MM.1S (cell line): Measurements from ENCODE around the gene PAFAH1B2.

ENCODE experiments used
- EZH2 ChIP-seq: fragments of 300-600 bp; sonication (generic); optimal IDR thresholded peaks from 2 replicates; pipeline ENCODE3; 2017; ENCODE audit warnings: low read depth, mild to moderate bottlenecking, antibody characterized with exemption, low read length, mixed read lengths
- EZH2phosphoT487 ChIP-seq: fragments of 300-600 bp; sonication (generic); IDR thresholded peaks from 2 replicates; pipeline ENCODE4 v1.6.1; 2018; ENCODE audit warnings: antibody characterized with exemption, low read length
- TF ChIP-seq, protein P1 (sequence below): fragments of 300-600 bp; sonication (generic); IDR thresholded peaks from 2 replicates; pipeline ENCODE4 v1.5.1; 2016; ENCODE audit warnings: antibody characterized with exemption, low read length, mixed read lengths

DNA sequence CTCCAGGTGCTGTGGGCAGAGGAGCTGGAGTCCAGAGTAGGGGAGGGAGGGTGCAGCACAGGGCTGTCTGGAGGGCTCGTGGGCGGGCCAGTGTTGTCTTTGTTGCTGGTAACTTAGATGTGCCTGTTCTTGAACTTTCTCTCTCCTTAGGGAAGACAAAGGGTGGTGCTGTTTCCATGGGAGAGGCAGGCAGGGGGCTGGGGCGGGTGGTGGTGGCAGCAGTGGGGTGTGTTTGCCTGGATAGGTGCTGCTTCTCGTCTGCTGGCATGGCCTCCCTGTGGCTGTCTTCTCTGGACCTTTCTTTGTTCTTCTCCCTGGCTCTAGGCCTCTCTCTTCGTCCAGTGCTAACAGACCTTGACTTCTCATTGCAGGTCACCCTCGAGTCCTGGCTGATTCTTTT, 42.9 kb downstream of the PAFAH1B2 start:
- TF ChIP-seq, protein P1, sequence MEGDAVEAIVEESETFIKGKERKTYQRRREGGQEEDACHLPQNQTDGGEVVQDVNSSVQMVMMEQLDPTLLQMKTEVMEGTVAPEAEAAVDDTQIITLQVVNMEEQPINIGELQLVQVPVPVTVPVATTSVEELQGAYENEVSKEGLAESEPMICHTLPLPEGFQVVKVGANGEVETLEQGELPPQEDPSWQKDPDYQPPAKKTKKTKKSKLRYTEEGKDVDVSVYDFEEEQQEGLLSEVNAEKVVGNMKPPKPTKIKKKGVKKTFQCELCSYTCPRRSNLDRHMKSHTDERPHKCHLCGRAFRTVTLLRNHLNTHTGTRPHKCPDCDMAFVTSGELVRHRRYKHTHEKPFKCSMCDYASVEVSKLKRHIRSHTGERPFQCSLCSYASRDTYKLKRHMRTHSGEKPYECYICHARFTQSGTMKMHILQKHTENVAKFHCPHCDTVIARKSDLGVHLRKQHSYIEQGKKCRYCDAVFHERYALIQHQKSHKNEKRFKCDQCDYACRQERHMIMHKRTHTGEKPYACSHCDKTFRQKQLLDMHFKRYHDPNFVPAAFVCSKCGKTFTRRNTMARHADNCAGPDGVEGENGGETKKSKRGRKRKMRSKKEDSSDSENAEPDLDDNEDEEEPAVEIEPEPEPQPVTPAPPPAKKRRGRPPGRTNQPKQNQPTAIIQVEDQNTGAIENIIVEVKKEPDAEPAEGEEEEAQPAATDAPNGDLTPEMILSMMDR = no peak
- TF ChIP-seq EZH2 (no peak), EZH2phosphoT487 (no peak)
